ENCODE data around the gene ESPNL.

The ESPNL gene

GRCh38 chr2:238093181-238094140, 6.7 kb upstream of the ESPNL start:
- DNase-seq (ENCODE audit: low read depth), result no peak
- H3K4me3 ChIP-seq (ENCODE audit: control insufficient read depth, low read depth, low read length), result no peak overlapping the region
- no peak for TF ChIP-seq CTCF (conservative IDR thresholded peaks at IDR 0.05; ENCODE audit: control insufficient read depth, insufficient read depth, low read depth, low read length)

- no peak for DNase-seq (ENCODE audit: low read depth)
- TF ChIP-seq CTCF (conservative IDR thresholded peaks at IDR 0.05; ENCODE audit: control insufficient read depth, insufficient read depth, low read depth, low read length), result no peak
- H3K4me3 ChIP-seq (ENCODE audit: control insufficient read depth, low read depth, low read length), result no peak overlapping the region
Measured at GRCh38 chr2:238094438-238095022, 5.6 kb upstream of the ESPNL start.

- no peak for TF ChIP-seq CTCF (conservative IDR thresholded peaks at IDR 0.05; ENCODE audit: control insufficient read depth, insufficient read depth, low read depth, low read length)
- no peak for DNase-seq (ENCODE audit: low read depth)
- no peak overlapping the region for H3K4me3 ChIP-seq (ENCODE audit: control insufficient read depth, low read depth, low read length)
Measured at GRCh38 chr2:238095143-238095542, 5.0 kb upstream of the ESPNL start.

- TF ChIP-seq CTCF (conservative IDR thresholded peaks at IDR 0.05; ENCODE audit: control insufficient read depth, insufficient read depth, low read depth, low read length), result no peak
- no peak for DNase-seq (ENCODE audit: low read depth)
- no peak overlapping the region for H3K4me3 ChIP-seq (ENCODE audit: control insufficient read depth, low read depth, low read length)
Measured at GRCh38 chr2:238096311-238097011, 3.7 kb upstream of the ESPNL start.

- H3K4me3 ChIP-seq (ENCODE audit: control insufficient read depth, low read depth, low read length), result no peak overlapping the region
- no peak for DNase-seq (ENCODE audit: low read depth)
- TF ChIP-seq CTCF (conservative IDR thresholded peaks at IDR 0.05; ENCODE audit: control insufficient read depth, insufficient read depth, low read depth, low read length), result no peak
Measured at GRCh38 chr2:238097201-238097987, 2.7 kb upstream of the ESPNL start.

Data from fibroblast of mammary gland (primary cell).